ENCODE results near the gene ARHGEF7.

Gene ARHGEF7

GRCh38 chr13:111275995-111276618 lies 161.0 kb downstream of the ARHGEF7 start:
- DNase-seq (ENCODE audit: low read depth in 2 of 2): no peak

- no peak for DNase-seq (ENCODE audit: low read depth in 2 of 2)
These were observed 163.1 kb downstream of the ARHGEF7 start for GRCh38 chr13:111278258-111278657.

GRCh38 chr13:111278743-111279652 lies 163.9 kb downstream of the ARHGEF7 start:
- no peak for DNase-seq (ENCODE audit: low read depth in 2 of 2)

- DNase-seq (ENCODE audit: low read depth in 2 of 2): no peak
These were observed 165.1 kb downstream of the ARHGEF7 start for GRCh38 chr13:111280226-111280625.

- no peak for DNase-seq (ENCODE audit: low read depth in 2 of 2)
These were observed 165.8 kb downstream of the ARHGEF7 start for GRCh38 chr13:111280681-111281585.

GRCh38 chr13:111281751-111282311 lies 166.7 kb downstream of the ARHGEF7 start:
- no peak for DNase-seq (ENCODE audit: low read depth in 2 of 2)

GRCh38 chr13:111282425-111282824 lies 167.3 kb downstream of the ARHGEF7 start:
- no peak for DNase-seq (ENCODE audit: low read depth in 2 of 2)

- no peak for DNase-seq (ENCODE audit: low read depth in 2 of 2)
These were observed 167.9 kb downstream of the ARHGEF7 start for GRCh38 chr13:111282997-111283396.

GRCh38 chr13:111283457-111283856 lies 168.3 kb downstream of the ARHGEF7 start:
- no peak for DNase-seq (ENCODE audit: low read depth in 2 of 2)

- DNase-seq (ENCODE audit: low read depth in 2 of 2): no peak
These were observed 168.9 kb downstream of the ARHGEF7 start for GRCh38 chr13:111283991-111284390.

- DNase-seq (ENCODE audit: low read depth in 2 of 2): no peak
These were observed 169.5 kb downstream of the ARHGEF7 start for GRCh38 chr13:111284565-111284964.

- no peak for DNase-seq (ENCODE audit: low read depth in 2 of 2)
These were observed 171.1 kb downstream of the ARHGEF7 start for GRCh38 chr13:111286162-111286561.

GRCh38 chr13:111286749-111287148 lies 171.6 kb downstream of the ARHGEF7 start:
- no peak for DNase-seq (ENCODE audit: low read depth in 2 of 2)

- no peak for DNase-seq (ENCODE audit: low read depth in 2 of 2)
These were observed 172.1 kb downstream of the ARHGEF7 start for GRCh38 chr13:111287201-111287600.

- DNase-seq (ENCODE audit: low read depth in 2 of 2): no peak
These were observed 173.2 kb downstream of the ARHGEF7 start for GRCh38 chr13:111288276-111288675.

- DNase-seq (ENCODE audit: low read depth in 2 of 2): no peak
These were observed 174.1 kb downstream of the ARHGEF7 start for GRCh38 chr13:111289251-111289650.

- no peak for DNase-seq (ENCODE audit: low read depth in 2 of 2)
These were observed 176.8 kb downstream of the ARHGEF7 start for GRCh38 chr13:111291908-111292307.

- DNase-seq (ENCODE audit: low read depth in 2 of 2): no peak
These were observed 177.8 kb downstream of the ARHGEF7 start for GRCh38 chr13:111292710-111293485.

- no peak for DNase-seq (ENCODE audit: low read depth in 2 of 2)
These were observed 180.8 kb downstream of the ARHGEF7 start for GRCh38 chr13:111295886-111296285.

GRCh38 chr13:111296417-111296816 lies 181.3 kb downstream of the ARHGEF7 start:
- DNase-seq (ENCODE audit: low read depth in 2 of 2): no peak

Measured in stimulated activated CD4-positive, alpha-beta T cell treated with anti-CD3 and anti-CD28 coated beads, Interleukin-4, amount 100 ng/mL, for 48 hours (primary cell).